Chondrocyte (in vitro differentiated cells): ENCODE data around the gene NKX1-1. TPM values are rescaled to one million over a fixed set of nuclear protein-coding genes. Genes with fewer than 3 reads are reported as not detected.

Source experiments
- DNase-seq: peaks from one replicate; pipeline ENCODE4 v3.0.0; 2021; ENCODE audit warnings: mixed read lengths, low spot score
- H3K27ac Mint-ChIP-seq: one replicate; pipeline ENCODE4 v1.8.0; 2021; ENCODE audit warnings: mild to moderate bottlenecking, moderate library complexity, mixed read lengths; ENCODE audit not compliant: unreplicated experiment
- H3K27me3 Mint-ChIP-seq: 2 replicates; pipeline ENCODE4 v1.8.0; 2021; ENCODE audit warnings: low read depth, mixed read lengths
- H3K36me3 Mint-ChIP-seq: 2 replicates; pipeline ENCODE4 v1.8.0; 2021; ENCODE audit warnings: low read depth, mixed read lengths
- H3K4me1 Mint-ChIP-seq: 2 replicates; pipeline ENCODE4 v1.8.0; 2021; ENCODE audit warnings: low read depth, mild to moderate bottlenecking, mixed read lengths
- H3K4me3 Mint-ChIP-seq: one replicate; pipeline ENCODE4 v1.8.0; 2021; ENCODE audit warnings: mild to moderate bottlenecking, moderate library complexity, mixed read lengths; ENCODE audit not compliant: unreplicated experiment
- H3K9me3 Mint-ChIP-seq: 2 replicates; pipeline ENCODE4 v1.8.0; 2021; ENCODE audit warnings: low read depth, mixed read lengths
- total RNA-seq: library from RNA; stranded (reverse); gene quantifications from 3 replicates; pipeline ENCODE4 v1.2.1, GENCODE V29; 2021
- TF ChIP-seq, protein P1 (sequence below): fragments of 200-600 bp; sonication (generic); IDR thresholded peaks from 2 replicates; pipeline ENCODE4 v1.5.0; 2021; ENCODE audit warnings: antibody characterized with exemption, mild to moderate bottlenecking, moderate library complexity

NKX1-1 gene
- total RNA-seq, 1 donor from 2014 or later: not detected

DNA sequence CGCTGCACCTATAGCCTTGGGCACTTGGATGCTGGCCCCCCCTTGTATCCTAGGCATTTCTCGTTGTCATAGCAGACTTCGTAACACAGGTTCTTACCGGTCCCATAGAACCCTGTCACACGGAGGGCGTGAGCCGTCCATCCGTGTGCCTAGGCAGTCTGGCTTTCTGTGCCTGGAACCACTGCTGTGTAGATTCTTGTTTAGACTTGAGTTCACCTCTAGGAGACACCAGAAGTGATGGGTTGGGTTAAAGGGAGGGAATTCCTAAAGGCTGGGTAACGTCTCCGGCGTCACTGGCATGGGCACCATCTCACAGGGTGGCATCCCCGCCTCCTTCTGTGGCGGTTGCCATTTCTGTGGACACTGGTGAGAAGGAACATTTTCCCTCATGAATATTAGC is 13.5 kb upstream of the NKX1-1 start:
- Mint-ChIP-seq H3K4me1 (no peaks in the 10 kb centered on the region), H3K4me3 (no peak overlapping the region), H3K27ac (no peak overlapping the region), H3K9me3 (peaks cover 5% of the 10 kb centered on the region), H3K36me3 (no peaks in the 10 kb centered on the region), H3K27me3 (peaks cover 31% of the 10 kb centered on the region)
- DNase-seq: peak; percentile 27
- TF ChIP-seq, protein P1, sequence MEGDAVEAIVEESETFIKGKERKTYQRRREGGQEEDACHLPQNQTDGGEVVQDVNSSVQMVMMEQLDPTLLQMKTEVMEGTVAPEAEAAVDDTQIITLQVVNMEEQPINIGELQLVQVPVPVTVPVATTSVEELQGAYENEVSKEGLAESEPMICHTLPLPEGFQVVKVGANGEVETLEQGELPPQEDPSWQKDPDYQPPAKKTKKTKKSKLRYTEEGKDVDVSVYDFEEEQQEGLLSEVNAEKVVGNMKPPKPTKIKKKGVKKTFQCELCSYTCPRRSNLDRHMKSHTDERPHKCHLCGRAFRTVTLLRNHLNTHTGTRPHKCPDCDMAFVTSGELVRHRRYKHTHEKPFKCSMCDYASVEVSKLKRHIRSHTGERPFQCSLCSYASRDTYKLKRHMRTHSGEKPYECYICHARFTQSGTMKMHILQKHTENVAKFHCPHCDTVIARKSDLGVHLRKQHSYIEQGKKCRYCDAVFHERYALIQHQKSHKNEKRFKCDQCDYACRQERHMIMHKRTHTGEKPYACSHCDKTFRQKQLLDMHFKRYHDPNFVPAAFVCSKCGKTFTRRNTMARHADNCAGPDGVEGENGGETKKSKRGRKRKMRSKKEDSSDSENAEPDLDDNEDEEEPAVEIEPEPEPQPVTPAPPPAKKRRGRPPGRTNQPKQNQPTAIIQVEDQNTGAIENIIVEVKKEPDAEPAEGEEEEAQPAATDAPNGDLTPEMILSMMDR: no peak

DNA sequence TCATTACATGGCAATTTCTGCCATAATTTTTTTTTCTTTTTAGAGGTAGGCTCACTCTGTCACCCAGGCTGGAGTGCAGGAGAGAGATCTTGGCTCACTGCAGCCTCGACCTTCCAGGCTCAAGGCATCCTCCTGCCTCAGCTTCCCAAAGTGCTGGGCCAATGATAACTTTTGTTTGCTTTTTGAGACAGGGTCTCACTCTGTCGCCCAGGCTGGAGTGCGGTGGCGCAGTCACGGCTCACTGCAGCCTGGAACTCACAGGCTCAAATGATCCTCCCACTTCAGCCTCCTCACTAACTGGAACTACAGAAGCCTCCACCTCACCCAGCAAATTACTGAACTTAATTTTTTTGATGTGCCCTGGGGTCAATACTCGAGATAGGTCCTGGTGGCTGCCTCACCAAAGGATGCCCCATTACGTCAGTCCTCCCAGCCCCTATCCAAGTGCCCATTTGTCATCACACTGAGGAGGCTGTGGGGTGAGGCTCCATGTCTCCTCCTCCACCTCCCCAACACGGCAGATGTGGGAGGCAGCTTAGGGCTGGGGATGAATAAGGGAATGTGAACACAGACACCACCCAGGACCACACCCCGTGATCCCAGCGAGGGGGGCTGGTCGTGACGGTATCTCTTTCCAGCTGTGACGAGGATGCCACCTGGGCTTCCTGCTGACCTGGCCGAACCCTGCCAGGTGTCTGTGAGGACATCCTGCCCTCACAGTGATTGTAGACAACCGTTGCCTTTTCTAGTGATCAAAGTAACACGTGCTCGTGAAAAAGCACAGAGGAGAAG is 12.4 kb upstream of the NKX1-1 start:
- peaks cover 22% of the 10 kb centered on the region for H3K27me3 Mint-ChIP-seq
- no peak overlapping the region for H3K27ac Mint-ChIP-seq
- peaks cover 5% of the 10 kb centered on the region for H3K9me3 Mint-ChIP-seq
- DNase-seq: peak; percentile 36
- TF ChIP-seq, protein P1: no peak
- no peak overlapping the region for H3K4me3 Mint-ChIP-seq
- no peaks in the 10 kb centered on the region for H3K4me1 Mint-ChIP-seq
- H3K36me3 Mint-ChIP-seq: no peaks in the 10 kb centered on the region

DNA sequence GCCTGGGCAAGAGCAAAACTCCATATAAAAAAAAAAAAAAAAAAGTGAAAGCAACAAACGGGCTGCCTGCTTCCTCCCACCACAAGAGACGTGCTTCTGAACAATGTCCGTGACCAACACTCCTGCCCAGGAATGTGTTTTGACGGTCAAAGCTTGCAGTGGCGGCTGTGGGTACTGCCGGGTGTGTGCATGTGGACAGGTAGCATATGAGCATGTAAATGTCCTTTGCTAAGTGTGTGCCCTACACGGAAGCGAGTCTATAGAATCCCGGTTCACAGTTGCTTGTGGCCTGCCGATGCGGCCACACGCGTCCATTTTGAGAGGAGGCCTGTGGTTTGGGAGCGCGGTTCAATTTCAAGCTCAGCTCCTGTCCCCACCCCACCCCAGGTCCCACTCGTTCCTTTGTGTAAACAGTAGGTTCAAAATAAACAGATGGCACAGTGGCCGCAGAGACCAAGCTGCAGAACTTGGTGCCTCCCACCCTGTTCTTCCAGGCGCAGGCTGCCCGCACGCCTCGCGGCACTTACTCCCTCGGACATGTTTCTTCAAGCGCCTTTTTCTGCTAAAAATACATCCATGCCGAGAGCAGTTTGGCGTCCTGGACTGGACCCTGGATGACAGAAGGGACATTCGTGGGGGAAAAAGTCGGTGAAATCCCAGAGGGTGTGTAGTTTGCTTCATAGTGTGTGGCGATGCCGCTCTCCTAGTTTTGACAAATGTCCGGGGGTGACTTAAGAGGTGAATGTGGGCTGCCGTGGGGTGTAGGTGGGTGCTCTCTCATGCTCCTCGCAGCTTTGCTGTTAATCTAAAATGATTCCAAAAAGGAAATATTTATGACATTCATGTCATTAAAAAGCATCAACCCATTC is 11.5 kb upstream of the NKX1-1 start:
- no peaks in the 10 kb centered on the region for H3K36me3 Mint-ChIP-seq
- DNase-seq: peak; percentile 51
- H3K4me3 Mint-ChIP-seq: no peak overlapping the region
- H3K4me1 Mint-ChIP-seq: no peaks in the 10 kb centered on the region
- H3K27ac Mint-ChIP-seq: no peak overlapping the region
- peaks cover 22% of the 10 kb centered on the region for H3K27me3 Mint-ChIP-seq
- TF ChIP-seq, protein P1: no peak
- peaks cover 5% of the 10 kb centered on the region for H3K9me3 Mint-ChIP-seq

DNA sequence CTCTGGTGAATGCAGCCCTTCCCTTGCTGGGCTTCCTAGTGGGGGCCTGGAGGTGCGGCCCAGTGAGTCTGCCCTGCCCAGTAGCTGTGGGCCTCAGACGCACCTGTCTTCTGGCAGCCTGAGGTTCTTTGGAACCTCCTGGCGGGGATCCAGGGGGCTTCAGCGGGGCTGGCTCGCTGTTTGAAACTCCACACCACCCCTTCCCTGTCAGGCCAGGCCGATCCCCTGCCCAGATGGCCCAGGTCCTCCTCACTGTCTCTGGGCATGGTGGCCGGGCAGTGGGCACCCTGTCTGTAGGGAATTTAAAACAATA is 10.7 kb upstream of the NKX1-1 start:
- no peak overlapping the region for H3K4me3 Mint-ChIP-seq
- no peaks in the 10 kb centered on the region for H3K36me3 Mint-ChIP-seq
- TF ChIP-seq, protein P1: no peak
- H3K27me3 Mint-ChIP-seq: peaks cover 22% of the 10 kb centered on the region
- H3K27ac Mint-ChIP-seq: no peak overlapping the region
- H3K4me1 Mint-ChIP-seq: no peaks in the 10 kb centered on the region
- peak; percentile 86 for DNase-seq
- no peaks in the 10 kb centered on the region for H3K9me3 Mint-ChIP-seq
